Neural progenitor cell (in vitro differentiated cells): ENCODE measurements around the gene FHIP2A. TPM values are rescaled to one million over a fixed set of nuclear protein-coding genes. Genes with fewer than 3 reads are reported as not detected.

ENCODE experiments used
- DNase-seq: peaks from one replicate; pipeline ENCODE4 v3.0.0-alpha.2; 2016; ENCODE audit warnings: low spot score
- H2AFZ ChIP-seq: fragments of 200-600 bp; sonication (generic); replicated peaks from 2 replicates; pipeline ENCODE4 v1.6.1; 2016; ENCODE audit warnings: antibody characterized with exemption
- H3F3A ChIP-seq: fragments of 200-600 bp; sonication (generic); 2 replicates; pipeline ENCODE4 v1.6.1; 2016; ENCODE audit warnings: antibody characterized with exemption, low read depth
- H3K27ac ChIP-seq: fragments of 200-600 bp; sonication (generic); 2 replicates; pipeline ENCODE4 v1.5.1; 2016; ENCODE audit warnings: mild to moderate bottlenecking
- H3K27me3 ChIP-seq: fragments of 200-600 bp; sonication (generic); 2 replicates; pipeline ENCODE4 v1.6.1; 2016; ENCODE audit warnings: mild to moderate bottlenecking, moderate library complexity
- H3K36me3 ChIP-seq: fragments of 200-600 bp; sonication (generic); 2 replicates; pipeline ENCODE4 v1.5.1; 2016
- H3K4me1 ChIP-seq: fragments of 200-600 bp; sonication (generic); 2 replicates; pipeline ENCODE4 v1.6.1; 2016; ENCODE audit warnings: mixed run types
- H3K4me2 ChIP-seq: fragments of 200-600 bp; sonication (generic); 2 replicates; pipeline ENCODE4 v1.6.1; 2016
- H3K4me3 ChIP-seq: fragments of 200-600 bp; sonication (generic); 2 replicates; pipeline ENCODE4 v1.5.1; 2016
- H3K79me2 ChIP-seq: fragments of 200-600 bp; sonication (generic); 2 replicates; pipeline ENCODE4 v1.6.1; 2016; ENCODE audit warnings: low read depth
- H3K9ac ChIP-seq: fragments of 200-600 bp; sonication (generic); 2 replicates; pipeline ENCODE4 v1.6.1; 2016
- H3K9me3 ChIP-seq: fragments of 200-600 bp; sonication (generic); 2 replicates; pipeline ENCODE4 v1.5.1; 2016; ENCODE audit warnings: low read depth
- H4K20me1 ChIP-seq: fragments of 200-600 bp; sonication (generic); 2 replicates; pipeline ENCODE4 v1.6.1; 2016; ENCODE audit warnings: low read depth
- H3K27ac Mint-ChIP-seq: 3 replicates; pipeline ENCODE4 v1.8.0; 2021; ENCODE audit warnings: mixed read lengths
- H3K27me3 Mint-ChIP-seq: 2 replicates; pipeline ENCODE4 v1.8.0; 2022; ENCODE audit warnings: low read depth, mild to moderate bottlenecking, inconsistent platforms, moderate library complexity, mixed read lengths; ENCODE audit not compliant: insufficient read depth
- H3K36me3 Mint-ChIP-seq: 3 replicates; pipeline ENCODE4 v1.8.0; 2021; ENCODE audit warnings: mixed read lengths
- H3K4me1 Mint-ChIP-seq: 3 replicates; pipeline ENCODE4 v1.8.0; 2021; ENCODE audit warnings: mixed read lengths
- H3K4me3 Mint-ChIP-seq: 3 replicates; pipeline ENCODE4 v1.8.0; 2021; ENCODE audit warnings: mild to moderate bottlenecking, moderate library complexity, mixed read lengths
- H3K9me3 Mint-ChIP-seq: 3 replicates; pipeline ENCODE4 v1.8.0; 2020; ENCODE audit warnings: mixed read lengths
- CTCF ChIP-seq: fragments of 200-600 bp; sonication (generic); IDR thresholded peaks from 2 replicates; pipeline ENCODE4 v1.5.1; 2017; ENCODE audit warnings: antibody characterized with exemption, mild to moderate bottlenecking
- EZH2 ChIP-seq: fragments of 200-600 bp; sonication (generic); IDR thresholded peaks from 2 replicates; pipeline ENCODE4 v1.6.1; 2017; ENCODE audit warnings: antibody characterized with exemption, mild to moderate bottlenecking, moderate library complexity
- EZH2phosphoT487 ChIP-seq: fragments of 200-600 bp; sonication (generic); IDR thresholded peaks from 2 replicates; pipeline ENCODE4 v1.6.1; 2017; ENCODE audit warnings: antibody characterized with exemption
- total RNA-seq: library from RNA; depleted of rRNA; stranded (reverse); fragments of >200 nt; gene quantifications from 2 replicates; pipeline ENCODE4 v1.2.3, GENCODE V29; 2015; ENCODE audit warnings: low replicate concordance

Gene FHIP2A
- total RNA-seq, 1 donor from 2014 or later: 28.2 TPM

GRCh38 chr10:114869520-114869892, 47.9 kb downstream of the FHIP2A start:
- Histone ChIP-seq H3K9ac (no peak overlapping the region), H3K27ac (no peak overlapping the region), H3K9me3 (no peaks in the 10 kb centered on the region), H3K4me1 (peaks cover 5% of the 10 kb centered on the region), H3K4me3 (no peak overlapping the region), H3K4me2 (no peak overlapping the region), H3K79me2 (no peaks in the 10 kb centered on the region), H3K36me3 (no peaks in the 10 kb centered on the region), H3K27me3 (no peaks in the 10 kb centered on the region), H3F3A (no peaks in the 10 kb centered on the region), H2AFZ (no peak overlapping the region), H4K20me1 (no peaks in the 10 kb centered on the region)
- Mint-ChIP-seq H3K27me3 (peaks cover 2% of the 10 kb centered on the region), H3K27ac (no peak overlapping the region), H3K9me3 (no peaks in the 10 kb centered on the region), H3K4me1 (no peaks in the 10 kb centered on the region), H3K4me3 (no peak overlapping the region), H3K36me3 (peaks cover 7% of the 10 kb centered on the region)
- no peak for TF ChIP-seq CTCF
- no peak for TF ChIP-seq EZH2phosphoT487
- no peak for TF ChIP-seq EZH2
- no peak for DNase-seq

DNA sequence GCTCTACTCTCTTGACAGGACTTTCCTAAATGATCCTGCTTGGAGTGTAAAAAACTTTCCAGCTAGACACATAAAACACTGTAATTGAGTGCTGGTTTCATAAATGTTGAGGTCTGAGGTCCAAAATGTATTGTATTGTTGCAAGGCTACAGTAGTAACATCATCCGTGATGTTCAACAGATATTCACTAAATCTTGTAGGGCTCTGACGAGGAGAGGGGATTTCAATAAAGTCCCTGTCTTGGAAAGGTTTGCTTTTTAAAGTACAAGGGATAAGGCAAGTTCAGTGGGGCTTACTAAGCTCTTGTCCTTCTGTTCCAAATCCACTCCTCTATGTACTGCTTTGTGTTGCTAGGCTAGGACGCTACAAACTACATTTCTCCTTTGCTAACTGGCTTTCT, 48.9 kb downstream of the FHIP2A start:
- Mint-ChIP-seq H3K4me1 (peaks cover 5% of the 10 kb centered on the region), H3K4me3 (no peak overlapping the region), H3K36me3 (peaks cover 4% of the 10 kb centered on the region), H3K27ac (no peak overlapping the region), H3K27me3 (peaks cover 2% of the 10 kb centered on the region), H3K9me3 (no peaks in the 10 kb centered on the region)
- TF ChIP-seq EZH2phosphoT487 (no peak), CTCF (no peak), EZH2 (no peak)
- Histone ChIP-seq H3K9ac (no peak overlapping the region), H3F3A (peaks cover 5% of the 10 kb centered on the region), H3K27ac (no peak overlapping the region), H3K36me3 (no peaks in the 10 kb centered on the region), H2AFZ (no peak overlapping the region), H3K9me3 (no peaks in the 10 kb centered on the region), H3K4me2 (no peak overlapping the region), H3K4me3 (no peak overlapping the region), H3K79me2 (no peaks in the 10 kb centered on the region), H4K20me1 (no peaks in the 10 kb centered on the region), H3K27me3 (no peaks in the 10 kb centered on the region), H3K4me1 (peaks cover 5% of the 10 kb centered on the region)
- DNase-seq: no peak

- Histone ChIP-seq H3K4me2 (no peak overlapping the region), H3K4me1 (peaks cover 5% of the 10 kb centered on the region), H4K20me1 (no peaks in the 10 kb centered on the region), H3K9ac (no peak overlapping the region), H3K4me3 (no peak overlapping the region), H2AFZ (no peak overlapping the region), H3F3A (peaks cover 5% of the 10 kb centered on the region), H3K36me3 (no peaks in the 10 kb centered on the region), H3K79me2 (no peaks in the 10 kb centered on the region), H3K27ac (no peak overlapping the region), H3K27me3 (no peaks in the 10 kb centered on the region), H3K9me3 (no peaks in the 10 kb centered on the region)
- H3K27ac Mint-ChIP-seq: no peak overlapping the region
- peaks cover 2% of the 10 kb centered on the region for H3K27me3 Mint-ChIP-seq
- H3K4me1 Mint-ChIP-seq: peaks cover 5% of the 10 kb centered on the region
- DNase-seq: no peak
- no peaks in the 10 kb centered on the region for H3K36me3 Mint-ChIP-seq
- no peak overlapping the region for H3K4me3 Mint-ChIP-seq
- TF ChIP-seq CTCF (no peak), EZH2 (no peak), EZH2phosphoT487 (no peak)
- no peaks in the 10 kb centered on the region for H3K9me3 Mint-ChIP-seq
Measured at GRCh38 chr10:114871379-114871778, 49.8 kb downstream of the FHIP2A start.

Other genes with a start within 250 kb of the FHIP2A start
- gene ABLIM1, start 163.5 kb upstream of the FHIP2A start, total RNA-seq: 39.8 and 49.0 TPM in 2 replicates
- gene TRUB1, start 116.4 kb downstream of the FHIP2A start, total RNA-seq: 27.2 and 41.9 TPM in 2 replicates